Peyer's patch (tissue), 4 donors: ENCODE results near the gene OXNAD1. TPM values are rescaled to one million over a fixed set of nuclear protein-coding genes. Genes with fewer than 3 reads are reported as not detected.
A peak's percentile ranks its signal among the peaks of the same experiment; 100 is the strongest.
"Not testable (repeated sequence)": the region's sequence is repeated elsewhere in the genome, so short reads cannot be mapped to it uniquely, and the experiment has no call there.

Experiments used
- DNase-seq, 3 donors: peaks; one replicate each; pipeline ENCODE4 v3.0.0-alpha.2; 2017 to 2019
- H3K27ac ChIP-seq, 4 donors: fragments of 200-600 bp; sonication (generic); one replicate each; pipeline ENCODE4 v1.5.1; 2016 to 2019
- H3K27me3 ChIP-seq, 2 donors: fragments of 200-600 bp; sonication (generic); one replicate each; pipeline ENCODE4 v1.5.1; 2019
- H3K36me3 ChIP-seq, 3 donors: fragments of 200-600 bp; sonication (generic); one replicate each; pipeline ENCODE4 v1.5.1; 2016 to 2019
- H3K4me1 ChIP-seq, 4 donors: fragments of 200-600 bp; sonication (generic); one replicate each; pipeline ENCODE4 v1.5.1; 2016 to 2019
- H3K4me3 ChIP-seq, 4 donors: fragments of 200-600 bp; sonication (generic); 1 replicate in 3 of 4; 2 replicates in 1 of 4; pipeline ENCODE4 v1.5.1; 2016 to 2019; ENCODE audit warnings: mild to moderate bottlenecking in 1 of 4
- H3K9me3 ChIP-seq, 4 donors: fragments of 200-600 bp; sonication (generic); one replicate each; pipeline ENCODE4 v1.5.1; 2016 to 2019; ENCODE audit warnings: mild to moderate bottlenecking in 1 of 4
- CTCF ChIP-seq, 6 experiments: fragments of 450-650 bp in 4 of 6; fragments of 200-600 bp in 2 of 6; sonication (generic) in 1 of 6; IDR thresholded peaks; one replicate each; pipeline ENCODE4 v1.5.1; 2017 to 2019; ENCODE audit warnings: antibody characterized with exemption in 6 of 6, mild to moderate bottlenecking in 3 of 6, moderate library complexity in 1 of 6
- POLR2A ChIP-seq, 2 donors: fragments of 450-650 bp; IDR thresholded peaks; one replicate each; pipeline ENCODE4 v1.5.1; 2017; ENCODE audit warnings: antibody characterized with exemption in 2 of 2, mild to moderate bottlenecking in 2 of 2, moderate library complexity in 2 of 2
- total RNA-seq, 4 donors: library from RNA; depleted of rRNA; stranded (reverse); fragments of >200 nt; gene quantifications; one replicate each; pipeline ENCODE4 v1.1.0, GENCODE V29; 2016

OXNAD1 gene
- total RNA-seq, 4 donors from 2014 or later: 44.5 to 45.8 (median 45.2) TPM

GRCh38 chr3:16305111-16305541 is 40.1 kb downstream of the OXNAD1 start:
- no peaks in the 10 kb centered on the region for H3K27me3 ChIP-seq
- peak overlapping the region in 3 of 4 donors; percentile 25 to 53 (median 52) for H3K27ac ChIP-seq
- TF ChIP-seq CTCF (IDR thresholded peaks at IDR 0.05) (no peak), POLR2A (IDR thresholded peaks at IDR 0.05) (no peak)
- H3K4me3 ChIP-seq: no peak overlapping the region
- peak in 2 of 3 donors; percentile 72 for DNase-seq
- peaks cover 0 to 29% (median 0%) of the 10 kb centered on the region in 3 donors for H3K36me3 ChIP-seq
- H3K4me1 ChIP-seq: peaks cover 0 to 8% (median 4%) of the 10 kb centered on the region in 4 donors
- H3K9me3 ChIP-seq: no peaks in the 10 kb centered on the region

GRCh38 chr3:16307832-16308531 is 43.0 kb downstream of the OXNAD1 start:
- Histone ChIP-seq H3K4me3 (no peak overlapping the region), H3K36me3 (peaks cover 0 to 20% (median 0%) of the 10 kb centered on the region in 3 donors), H3K4me1 (peaks cover 0 to 23% (median 2%) of the 10 kb centered on the region in 4 donors), H3K9me3 (no peaks in the 10 kb centered on the region), H3K27me3 (no peaks in the 10 kb centered on the region), H3K27ac (no peak overlapping the region)
- TF ChIP-seq CTCF (IDR thresholded peaks at IDR 0.05) (no peak), POLR2A (IDR thresholded peaks at IDR 0.05) (no peak)
- no peak for DNase-seq

- DNase-seq: no peak
- Histone ChIP-seq H3K27ac (no peak overlapping the region), H3K36me3 (peaks cover 0 to 22% (median 0%) of the 10 kb centered on the region in 3 donors), H3K27me3 (no peaks in the 10 kb centered on the region), H3K4me3 (no peak overlapping the region), H3K4me1 (peaks cover 0 to 23% (median 2%) of the 10 kb centered on the region in 4 donors), H3K9me3 (no peaks in the 10 kb centered on the region)
- TF ChIP-seq POLR2A (IDR thresholded peaks at IDR 0.05) (no peak), CTCF (IDR thresholded peaks at IDR 0.05) (no peak)
These were observed 43.7 kb downstream of the OXNAD1 start for GRCh38 chr3:16308727-16309126.

- H3K27me3 ChIP-seq: no peaks in the 10 kb centered on the region
- no peak for TF ChIP-seq CTCF (IDR thresholded peaks at IDR 0.05)
- TF ChIP-seq POLR2A (IDR thresholded peaks at IDR 0.05): no peak
- H3K4me3 ChIP-seq: no peak overlapping the region
- H3K4me1 ChIP-seq: peaks cover 0 to 23% (median 2%) of the 10 kb centered on the region in 4 donors
- peak overlapping the region in 2 of 4 donors; percentile 10 to 73 for H3K27ac ChIP-seq
- H3K36me3 ChIP-seq: peaks cover 0 to 24% (median 0%) of the 10 kb centered on the region in 3 donors
- H3K9me3 ChIP-seq: no peaks in the 10 kb centered on the region
- DNase-seq: no peak
These were observed 44.5 kb downstream of the OXNAD1 start for GRCh38 chr3:16309558-16309957.

- not testable (repeated sequence) for DNase-seq, H3K9me3 ChIP-seq, H3K4me3 ChIP-seq, H3K27me3 ChIP-seq
- H3K36me3 ChIP-seq: peaks cover 0 to 28% (median 0%) of the 10 kb centered on the region in 3 donors
- peaks cover 0 to 16% (median 2%) of the 10 kb centered on the region in 4 donors for H3K4me1 ChIP-seq
- peak overlapping the region in 2 of 4 donors; percentile 12 to 73 for H3K27ac ChIP-seq
These were observed 45.5 kb downstream of the OXNAD1 start for GRCh38 chr3:16310486-16310885.

GRCh38 chr3:16311960-16312451 is 47.0 kb downstream of the OXNAD1 start:
- DNase-seq: peak in 2 of 3 donors; percentile 59 to 77
- H3K27ac ChIP-seq: peak overlapping the region in 3 of 4 donors; percentile 61 to 76 (median 73)

More at GRCh38 chr3:16311960-16312451, 47.0 kb downstream of the OXNAD1 start:
- H3K9me3 ChIP-seq: no peaks in the 10 kb centered on the region
- peaks cover 0 to 42% (median 0%) of the 10 kb centered on the region in 3 donors for H3K36me3 ChIP-seq
- H3K4me1 ChIP-seq: peaks cover 0 to 15% (median 2%) of the 10 kb centered on the region in 4 donors
- H3K27me3 ChIP-seq: no peaks in the 10 kb centered on the region
- no peak overlapping the region for H3K4me3 ChIP-seq
- TF ChIP-seq CTCF (IDR thresholded peaks at IDR 0.05): no peak
- TF ChIP-seq POLR2A (IDR thresholded peaks at IDR 0.05): no peak
